HS-5 (cell line): ENCODE results near the gene SWT1.
"Not testable (repeated sequence)": the region's sequence is repeated elsewhere in the genome, so short reads cannot be mapped to it uniquely, and the experiment has no call there.

Experiments
- DNase-seq: peaks from one replicate; pipeline ENCODE4 v3.0.0-alpha.2; 2012; ENCODE audit warnings: low read depth

SWT1 gene

GRCh38 chr1:185249563-185249962 is 92.6 kb downstream of the SWT1 start:
- no peak for DNase-seq

DNA sequence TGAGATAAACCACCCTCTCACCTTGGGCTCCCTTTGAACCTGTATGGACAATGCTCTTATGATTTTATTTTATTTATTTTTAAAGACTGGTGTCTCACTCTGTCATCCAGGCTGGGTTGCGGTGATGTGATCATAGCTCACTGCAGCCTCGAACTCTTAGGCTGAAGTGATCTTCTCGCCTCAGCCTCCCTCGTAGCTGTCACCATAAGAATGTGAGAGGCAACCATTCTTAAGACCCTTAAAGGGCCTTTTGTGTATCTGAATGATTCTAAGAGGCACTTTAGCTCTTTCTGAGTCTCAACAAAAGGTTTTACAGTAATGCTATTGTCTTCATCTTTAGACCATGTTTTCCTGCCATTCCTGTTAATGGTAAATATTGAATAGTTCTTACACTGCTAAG is 93.1 kb downstream of the SWT1 start:
- no peak for DNase-seq

DNA sequence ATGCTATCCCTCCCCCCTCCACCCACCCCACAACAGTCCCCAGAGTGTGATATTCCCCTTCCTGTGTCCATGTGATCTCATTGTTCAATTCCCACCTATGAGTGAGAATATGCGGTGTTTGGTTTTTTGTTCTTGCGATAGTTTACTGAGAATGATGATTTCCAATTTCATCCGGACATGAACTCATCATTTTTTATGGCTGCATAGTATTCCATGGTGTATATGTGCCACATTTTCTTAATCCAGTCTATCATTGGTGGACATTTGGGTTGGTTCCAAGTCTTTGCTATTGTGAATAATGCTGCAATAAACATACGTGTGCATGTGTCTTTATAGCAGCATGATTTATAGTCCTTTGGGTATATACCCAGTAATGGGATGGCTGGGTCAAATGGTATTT is 95.0 kb downstream of the SWT1 start:
- not testable (repeated sequence) for DNase-seq

GRCh38 chr1:185252404-185252803 is 95.4 kb downstream of the SWT1 start:
- not testable (repeated sequence) for DNase-seq

DNA sequence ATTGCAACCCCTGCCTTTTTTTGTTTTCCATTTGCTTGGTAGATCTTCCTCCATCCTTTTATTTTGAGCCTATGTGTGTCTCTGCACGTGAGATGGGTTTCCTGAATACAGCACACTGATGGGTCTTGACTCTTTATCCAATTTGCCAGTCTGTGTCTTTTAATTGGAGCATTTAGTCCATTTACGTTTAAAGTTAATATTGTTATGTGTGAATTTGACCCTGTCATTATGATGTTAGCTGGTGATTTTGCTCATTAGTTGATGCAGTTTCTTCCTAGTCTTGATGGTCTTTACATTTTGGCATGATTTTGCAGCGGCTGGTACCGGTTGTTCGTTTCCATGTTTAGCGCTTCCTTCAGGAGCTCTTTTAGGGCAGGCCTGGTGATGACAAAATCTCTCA is 98.6 kb downstream of the SWT1 start:
- not testable (repeated sequence) for DNase-seq

DNA sequence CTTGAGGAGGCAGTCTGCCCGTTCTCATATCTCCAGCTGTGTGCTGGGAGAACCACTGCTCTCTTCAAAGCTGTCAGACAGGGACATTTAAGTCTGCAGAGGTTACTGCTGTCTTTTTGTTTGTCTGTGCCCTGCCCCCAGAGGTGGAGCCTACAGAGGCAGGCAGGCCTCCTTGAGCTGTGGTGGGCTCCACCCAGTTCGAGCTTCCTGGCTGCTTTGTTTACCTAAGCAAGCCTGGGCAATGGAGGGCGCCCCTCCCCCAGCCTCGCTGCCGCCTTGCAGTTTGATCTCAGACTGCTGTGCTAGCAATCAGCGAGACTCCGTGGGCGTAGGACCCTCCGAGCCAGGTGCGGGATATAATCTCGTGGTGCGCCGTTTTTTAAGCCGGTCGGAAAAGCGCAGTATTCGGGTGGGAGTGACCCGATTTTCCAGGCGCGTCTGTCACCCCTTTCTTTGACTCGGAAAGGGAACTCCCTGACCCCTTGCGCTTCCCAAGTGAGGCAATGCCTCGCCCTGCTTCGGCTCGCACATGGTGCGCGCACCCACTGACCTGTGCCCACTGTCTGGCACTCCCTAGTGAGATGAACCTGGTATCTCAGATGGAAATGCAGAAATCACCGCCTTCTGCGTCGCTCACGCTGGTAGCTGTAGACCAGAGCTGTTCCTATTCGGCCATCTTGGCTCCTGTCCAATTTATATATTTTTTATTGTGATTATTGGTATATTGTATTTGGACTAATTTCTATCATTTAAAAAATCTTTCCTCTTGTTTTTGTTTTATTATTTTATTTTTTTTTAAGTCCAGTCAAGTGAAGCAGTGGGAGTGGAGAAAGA is 100.4 kb downstream of the SWT1 start:
- not testable (repeated sequence) for DNase-seq

DNA sequence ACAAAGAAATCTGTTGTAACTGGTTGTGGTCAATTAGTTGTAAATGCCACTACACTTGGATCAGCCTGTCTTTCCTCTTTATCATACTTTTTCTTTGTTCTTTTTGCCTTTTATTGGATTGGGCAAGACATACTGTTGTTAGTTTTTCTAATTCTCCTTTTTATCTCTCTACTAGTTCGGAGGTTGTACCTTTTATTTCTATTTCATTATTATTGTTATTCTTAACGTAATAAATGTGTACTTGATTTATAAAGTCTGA is 100.9 kb downstream of the SWT1 start:
- no peak for DNase-seq

DNA sequence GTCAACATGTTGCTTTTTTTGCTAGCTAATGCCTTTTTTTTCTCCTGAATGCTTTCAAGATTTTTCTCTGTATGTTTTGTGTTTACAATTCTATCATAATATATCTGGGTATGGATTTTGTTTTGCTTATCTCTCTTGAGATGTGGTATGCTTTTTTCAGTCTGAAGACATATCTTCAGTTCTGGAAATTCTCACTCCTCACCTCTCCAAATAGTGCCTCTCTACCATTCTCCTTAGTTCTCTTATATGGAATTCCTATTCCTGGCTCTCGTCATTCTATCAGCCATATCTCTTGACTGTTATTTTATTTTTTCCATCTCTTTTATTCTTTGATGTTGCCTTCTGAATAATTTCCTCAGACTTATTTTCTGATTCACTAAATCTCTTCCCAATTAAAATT is 101.7 kb downstream of the SWT1 start:
- DNase-seq = no peak

DNA sequence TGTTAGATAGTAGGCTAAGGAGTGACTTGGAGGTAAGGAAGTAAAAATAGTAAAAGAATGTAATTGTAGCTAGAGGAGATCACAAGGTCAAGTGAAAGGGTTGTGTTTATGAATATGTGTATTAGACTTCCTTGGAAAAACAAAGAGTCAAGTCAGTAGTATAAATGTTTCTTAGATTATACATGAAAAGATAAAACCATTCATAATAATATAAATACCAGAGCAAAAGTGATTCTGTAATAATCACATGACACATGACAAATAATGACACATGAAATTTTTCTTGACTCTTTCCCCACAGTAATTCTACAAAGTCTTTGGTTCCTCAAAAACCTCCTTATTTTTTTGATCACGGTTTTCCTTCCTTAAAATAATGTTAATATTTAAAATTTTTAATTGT is 103.6 kb downstream of the SWT1 start:
- DNase-seq = no peak

GRCh38 chr1:185262151-185262550 is 105.2 kb downstream of the SWT1 start:
- no peak for DNase-seq

- no peak for DNase-seq
Observed at GRCh38 chr1:185263292-185263691, 106.3 kb downstream of the SWT1 start.

DNA sequence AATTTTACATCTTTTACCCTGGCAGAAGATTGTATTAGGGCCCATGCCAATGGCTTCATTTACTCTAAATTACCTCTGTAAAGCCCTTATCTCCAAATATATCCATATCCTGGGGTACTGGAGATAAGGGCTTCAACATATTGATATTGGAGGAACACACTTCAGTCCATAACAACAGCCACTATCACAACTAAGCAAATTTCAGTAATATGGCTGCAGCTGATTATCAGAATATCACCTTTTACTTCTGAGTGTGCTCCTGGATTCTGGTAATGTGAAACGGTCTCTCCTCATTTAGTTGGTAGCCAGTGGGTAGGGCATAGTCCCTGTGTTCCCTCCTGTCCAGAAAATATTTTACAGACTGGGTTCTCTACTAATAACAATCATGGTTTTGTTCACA is 106.8 kb downstream of the SWT1 start:
- no peak for DNase-seq

DNA sequence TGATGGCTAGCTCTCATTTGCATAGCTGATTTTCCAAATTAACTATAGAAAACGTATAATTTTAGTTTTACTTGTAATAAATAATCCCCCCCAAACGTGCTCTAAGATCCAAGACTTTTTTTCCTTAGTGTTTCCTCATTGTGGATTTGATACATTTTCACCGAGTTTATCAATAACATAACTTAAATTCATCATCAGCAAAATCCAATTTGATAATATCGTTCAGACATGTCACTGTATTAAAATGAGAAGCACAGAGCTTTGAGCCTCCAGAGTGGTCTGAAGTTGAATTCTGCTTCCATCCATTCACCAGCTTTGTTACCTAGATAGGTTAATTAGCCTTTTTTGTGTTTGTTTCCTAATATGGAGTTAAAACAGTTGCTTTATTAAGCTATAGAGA is 108.3 kb downstream of the SWT1 start:
- no peak for DNase-seq

GRCh38 chr1:185267301-185267700 is 110.3 kb downstream of the SWT1 start:
- no peak for DNase-seq

DNA sequence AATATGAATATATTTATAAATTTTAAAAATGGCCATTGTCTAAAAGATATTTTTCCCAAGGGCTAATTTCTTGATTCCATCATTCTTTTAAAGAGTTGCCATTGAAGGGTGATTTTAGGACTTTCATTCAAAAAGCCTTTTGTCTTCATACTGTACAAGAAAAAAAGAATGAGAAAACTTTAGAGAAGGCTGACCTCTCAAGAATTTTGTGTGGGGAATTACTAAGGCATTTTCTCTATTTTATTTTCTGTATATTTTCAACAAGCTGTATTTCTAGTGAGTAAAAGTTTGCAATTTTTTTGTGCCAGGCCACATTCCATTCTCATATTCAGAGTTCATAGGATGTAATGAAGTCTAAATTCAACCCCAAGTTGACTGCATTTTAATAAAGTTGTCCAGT is 110.7 kb downstream of the SWT1 start:
- no peak for DNase-seq

DNA sequence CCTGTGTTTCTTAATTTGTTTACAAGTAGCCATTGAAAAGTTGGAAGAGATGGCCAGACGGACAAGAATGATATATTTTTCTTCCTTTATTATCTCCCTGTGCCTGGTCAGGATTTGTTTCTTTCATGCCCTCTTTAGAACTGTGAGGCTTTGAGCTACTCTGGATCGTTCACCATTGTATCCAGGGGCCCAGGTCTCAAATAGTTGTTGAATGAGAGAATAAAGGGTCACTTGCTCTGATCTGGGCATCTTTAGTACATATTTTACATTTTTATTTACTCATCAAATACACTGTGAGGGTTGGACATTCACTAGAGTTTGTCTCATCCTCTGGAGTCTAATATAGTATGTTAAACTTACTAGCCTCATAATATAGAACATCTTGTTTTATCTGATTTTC is 111.4 kb downstream of the SWT1 start:
- DNase-seq = no peak

DNA sequence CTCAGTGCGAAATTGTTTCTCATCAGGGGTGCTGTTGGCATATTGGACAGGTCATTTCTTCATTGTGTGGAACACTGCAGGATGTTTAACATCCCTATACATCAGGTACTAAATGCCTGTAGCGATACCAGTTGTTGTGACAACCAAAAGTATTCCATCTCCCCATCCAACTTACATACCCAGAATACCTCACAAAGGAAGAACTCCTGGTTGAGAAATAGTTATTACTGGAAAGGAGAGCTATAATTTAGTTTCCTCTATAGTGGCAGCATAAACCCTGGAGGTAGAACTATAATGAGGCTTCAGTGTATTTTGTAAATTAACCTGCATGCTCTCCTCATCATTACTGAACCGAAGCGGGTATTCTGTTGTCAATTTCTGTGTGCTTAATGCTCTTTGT is 115.0 kb downstream of the SWT1 start:
- no peak for DNase-seq

DNA sequence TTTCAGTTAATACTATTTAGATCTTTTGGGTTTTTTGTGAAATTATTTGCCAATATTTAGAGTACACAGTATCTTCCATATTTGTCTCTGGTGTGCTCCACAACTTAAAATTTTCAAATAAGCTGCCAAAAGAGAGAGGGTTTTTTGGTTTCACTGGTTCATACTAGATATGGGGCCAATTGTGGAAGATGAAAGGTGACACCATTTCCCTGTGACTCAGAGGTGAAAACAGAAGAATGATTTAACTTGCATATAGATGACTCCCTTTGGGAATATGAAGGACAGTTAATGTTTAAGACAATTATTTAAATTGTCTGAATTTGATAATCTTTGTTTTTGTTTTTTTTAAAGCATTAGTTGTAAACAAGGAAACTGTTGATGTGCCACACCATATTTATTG is 122.6 kb downstream of the SWT1 start:
- DNase-seq = no peak

- DNase-seq = no peak
Observed at GRCh38 chr1:185280589-185280988, 123.6 kb downstream of the SWT1 start.

- DNase-seq = no peak
Observed at GRCh38 chr1:185281245-185281644, 124.3 kb downstream of the SWT1 start.

GRCh38 chr1:185284116-185284515 is 127.1 kb downstream of the SWT1 start:
- no peak for DNase-seq

GRCh38 chr1:185284533-185285276 is 127.7 kb downstream of the SWT1 start:
- DNase-seq = no peak

GRCh38 chr1:185287451-185287850 is 130.5 kb downstream of the SWT1 start:
- no peak for DNase-seq

DNA sequence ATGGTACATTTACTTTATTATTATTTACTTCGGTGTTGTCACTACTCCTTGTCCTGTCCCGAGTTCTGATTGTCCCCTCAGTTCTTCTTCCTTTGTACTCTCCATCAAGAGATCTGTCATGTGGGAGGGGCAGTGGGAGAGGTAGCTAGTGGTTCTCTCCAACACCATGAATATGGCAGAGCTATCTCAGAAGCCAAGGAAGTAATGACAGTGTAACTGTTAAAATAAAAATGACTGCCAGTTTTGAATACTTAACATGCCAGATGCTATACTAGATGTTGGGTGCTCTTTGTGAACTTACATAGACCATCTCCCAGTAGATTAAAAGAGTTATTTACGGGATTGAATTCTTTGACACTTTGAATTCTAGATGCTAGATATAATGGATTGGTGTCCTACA is 131.5 kb downstream of the SWT1 start:
- no peak for DNase-seq
